ENCODE results near the gene NPR1.

DNA sequence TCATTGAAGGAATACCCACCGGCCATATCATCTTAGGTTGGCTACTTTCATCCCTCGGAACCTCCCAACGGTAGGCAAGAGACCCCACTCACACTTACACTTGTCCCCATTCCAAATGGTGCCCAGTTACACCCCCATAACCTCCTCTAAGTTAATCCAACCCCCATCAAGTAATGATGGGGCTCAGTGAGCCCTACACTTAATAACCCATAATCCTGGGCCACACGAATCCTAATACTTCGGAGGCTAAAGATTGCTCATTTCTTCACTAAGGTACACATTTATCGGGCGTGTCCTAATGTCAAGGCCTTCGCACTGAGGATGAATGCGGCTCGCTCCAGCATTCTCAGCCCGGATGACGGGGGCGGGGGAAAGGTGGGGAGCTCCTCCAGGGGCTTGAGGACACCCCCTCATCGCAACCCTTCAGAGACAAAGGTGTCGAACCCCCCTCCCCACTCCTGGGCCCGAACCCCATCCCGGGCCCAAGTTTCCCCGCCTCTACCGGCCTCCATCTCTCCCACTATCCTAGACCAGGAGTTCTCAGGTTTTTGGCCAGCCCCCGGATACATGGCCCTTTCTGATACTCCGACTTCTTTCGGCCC is 8.1 kb upstream of the NPR1 start:
- TF ChIP-seq, protein P1, sequence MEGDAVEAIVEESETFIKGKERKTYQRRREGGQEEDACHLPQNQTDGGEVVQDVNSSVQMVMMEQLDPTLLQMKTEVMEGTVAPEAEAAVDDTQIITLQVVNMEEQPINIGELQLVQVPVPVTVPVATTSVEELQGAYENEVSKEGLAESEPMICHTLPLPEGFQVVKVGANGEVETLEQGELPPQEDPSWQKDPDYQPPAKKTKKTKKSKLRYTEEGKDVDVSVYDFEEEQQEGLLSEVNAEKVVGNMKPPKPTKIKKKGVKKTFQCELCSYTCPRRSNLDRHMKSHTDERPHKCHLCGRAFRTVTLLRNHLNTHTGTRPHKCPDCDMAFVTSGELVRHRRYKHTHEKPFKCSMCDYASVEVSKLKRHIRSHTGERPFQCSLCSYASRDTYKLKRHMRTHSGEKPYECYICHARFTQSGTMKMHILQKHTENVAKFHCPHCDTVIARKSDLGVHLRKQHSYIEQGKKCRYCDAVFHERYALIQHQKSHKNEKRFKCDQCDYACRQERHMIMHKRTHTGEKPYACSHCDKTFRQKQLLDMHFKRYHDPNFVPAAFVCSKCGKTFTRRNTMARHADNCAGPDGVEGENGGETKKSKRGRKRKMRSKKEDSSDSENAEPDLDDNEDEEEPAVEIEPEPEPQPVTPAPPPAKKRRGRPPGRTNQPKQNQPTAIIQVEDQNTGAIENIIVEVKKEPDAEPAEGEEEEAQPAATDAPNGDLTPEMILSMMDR (conservative IDR thresholded peaks at IDR 0.05; ENCODE audit: low read depth in 2 of 2), result no peak
- no peak for TF ChIP-seq CREB1 (CRISPR knock-in tag; IDR thresholded peaks at IDR 0.05; ENCODE audit: low read depth)
- TF ChIP-seq EZH2 (IDR thresholded peaks at IDR 0.05; ENCODE audit: low read depth, unreplicated experiment), result no peak
- no peak for TF ChIP-seq EZH2phosphoT487 (IDR thresholded peaks at IDR 0.05; ENCODE audit: unreplicated experiment)
- no peak for TF ChIP-seq POLR2AphosphoS5 (IDR thresholded peaks at IDR 0.05; ENCODE audit: low read depth)
- TF ChIP-seq, protein P2, sequence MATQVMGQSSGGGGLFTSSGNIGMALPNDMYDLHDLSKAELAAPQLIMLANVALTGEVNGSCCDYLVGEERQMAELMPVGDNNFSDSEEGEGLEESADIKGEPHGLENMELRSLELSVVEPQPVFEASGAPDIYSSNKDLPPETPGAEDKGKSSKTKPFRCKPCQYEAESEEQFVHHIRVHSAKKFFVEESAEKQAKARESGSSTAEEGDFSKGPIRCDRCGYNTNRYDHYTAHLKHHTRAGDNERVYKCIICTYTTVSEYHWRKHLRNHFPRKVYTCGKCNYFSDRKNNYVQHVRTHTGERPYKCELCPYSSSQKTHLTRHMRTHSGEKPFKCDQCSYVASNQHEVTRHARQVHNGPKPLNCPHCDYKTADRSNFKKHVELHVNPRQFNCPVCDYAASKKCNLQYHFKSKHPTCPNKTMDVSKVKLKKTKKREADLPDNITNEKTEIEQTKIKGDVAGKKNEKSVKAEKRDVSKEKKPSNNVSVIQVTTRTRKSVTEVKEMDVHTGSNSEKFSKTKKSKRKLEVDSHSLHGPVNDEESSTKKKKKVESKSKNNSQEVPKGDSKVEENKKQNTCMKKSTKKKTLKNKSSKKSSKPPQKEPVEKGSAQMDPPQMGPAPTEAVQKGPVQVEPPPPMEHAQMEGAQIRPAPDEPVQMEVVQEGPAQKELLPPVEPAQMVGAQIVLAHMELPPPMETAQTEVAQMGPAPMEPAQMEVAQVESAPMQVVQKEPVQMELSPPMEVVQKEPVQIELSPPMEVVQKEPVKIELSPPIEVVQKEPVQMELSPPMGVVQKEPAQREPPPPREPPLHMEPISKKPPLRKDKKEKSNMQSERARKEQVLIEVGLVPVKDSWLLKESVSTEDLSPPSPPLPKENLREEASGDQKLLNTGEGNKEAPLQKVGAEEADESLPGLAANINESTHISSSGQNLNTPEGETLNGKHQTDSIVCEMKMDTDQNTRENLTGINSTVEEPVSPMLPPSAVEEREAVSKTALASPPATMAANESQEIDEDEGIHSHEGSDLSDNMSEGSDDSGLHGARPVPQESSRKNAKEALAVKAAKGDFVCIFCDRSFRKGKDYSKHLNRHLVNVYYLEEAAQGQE (IDR thresholded peaks at IDR 0.05; ENCODE audit: unreplicated experiment), result no peak
- TF ChIP-seq ZNF331 (CRISPR knock-in tag; IDR thresholded peaks at IDR 0.05; ENCODE audit: low read depth), result no peak
- no peak for TF ChIP-seq JUNB (IDR thresholded peaks at IDR 0.05; ENCODE audit: unreplicated experiment)
- no peak for TF ChIP-seq STAT1 (IDR thresholded peaks at IDR 0.05; ENCODE audit: unreplicated experiment)
- TF ChIP-seq, protein P3, sequence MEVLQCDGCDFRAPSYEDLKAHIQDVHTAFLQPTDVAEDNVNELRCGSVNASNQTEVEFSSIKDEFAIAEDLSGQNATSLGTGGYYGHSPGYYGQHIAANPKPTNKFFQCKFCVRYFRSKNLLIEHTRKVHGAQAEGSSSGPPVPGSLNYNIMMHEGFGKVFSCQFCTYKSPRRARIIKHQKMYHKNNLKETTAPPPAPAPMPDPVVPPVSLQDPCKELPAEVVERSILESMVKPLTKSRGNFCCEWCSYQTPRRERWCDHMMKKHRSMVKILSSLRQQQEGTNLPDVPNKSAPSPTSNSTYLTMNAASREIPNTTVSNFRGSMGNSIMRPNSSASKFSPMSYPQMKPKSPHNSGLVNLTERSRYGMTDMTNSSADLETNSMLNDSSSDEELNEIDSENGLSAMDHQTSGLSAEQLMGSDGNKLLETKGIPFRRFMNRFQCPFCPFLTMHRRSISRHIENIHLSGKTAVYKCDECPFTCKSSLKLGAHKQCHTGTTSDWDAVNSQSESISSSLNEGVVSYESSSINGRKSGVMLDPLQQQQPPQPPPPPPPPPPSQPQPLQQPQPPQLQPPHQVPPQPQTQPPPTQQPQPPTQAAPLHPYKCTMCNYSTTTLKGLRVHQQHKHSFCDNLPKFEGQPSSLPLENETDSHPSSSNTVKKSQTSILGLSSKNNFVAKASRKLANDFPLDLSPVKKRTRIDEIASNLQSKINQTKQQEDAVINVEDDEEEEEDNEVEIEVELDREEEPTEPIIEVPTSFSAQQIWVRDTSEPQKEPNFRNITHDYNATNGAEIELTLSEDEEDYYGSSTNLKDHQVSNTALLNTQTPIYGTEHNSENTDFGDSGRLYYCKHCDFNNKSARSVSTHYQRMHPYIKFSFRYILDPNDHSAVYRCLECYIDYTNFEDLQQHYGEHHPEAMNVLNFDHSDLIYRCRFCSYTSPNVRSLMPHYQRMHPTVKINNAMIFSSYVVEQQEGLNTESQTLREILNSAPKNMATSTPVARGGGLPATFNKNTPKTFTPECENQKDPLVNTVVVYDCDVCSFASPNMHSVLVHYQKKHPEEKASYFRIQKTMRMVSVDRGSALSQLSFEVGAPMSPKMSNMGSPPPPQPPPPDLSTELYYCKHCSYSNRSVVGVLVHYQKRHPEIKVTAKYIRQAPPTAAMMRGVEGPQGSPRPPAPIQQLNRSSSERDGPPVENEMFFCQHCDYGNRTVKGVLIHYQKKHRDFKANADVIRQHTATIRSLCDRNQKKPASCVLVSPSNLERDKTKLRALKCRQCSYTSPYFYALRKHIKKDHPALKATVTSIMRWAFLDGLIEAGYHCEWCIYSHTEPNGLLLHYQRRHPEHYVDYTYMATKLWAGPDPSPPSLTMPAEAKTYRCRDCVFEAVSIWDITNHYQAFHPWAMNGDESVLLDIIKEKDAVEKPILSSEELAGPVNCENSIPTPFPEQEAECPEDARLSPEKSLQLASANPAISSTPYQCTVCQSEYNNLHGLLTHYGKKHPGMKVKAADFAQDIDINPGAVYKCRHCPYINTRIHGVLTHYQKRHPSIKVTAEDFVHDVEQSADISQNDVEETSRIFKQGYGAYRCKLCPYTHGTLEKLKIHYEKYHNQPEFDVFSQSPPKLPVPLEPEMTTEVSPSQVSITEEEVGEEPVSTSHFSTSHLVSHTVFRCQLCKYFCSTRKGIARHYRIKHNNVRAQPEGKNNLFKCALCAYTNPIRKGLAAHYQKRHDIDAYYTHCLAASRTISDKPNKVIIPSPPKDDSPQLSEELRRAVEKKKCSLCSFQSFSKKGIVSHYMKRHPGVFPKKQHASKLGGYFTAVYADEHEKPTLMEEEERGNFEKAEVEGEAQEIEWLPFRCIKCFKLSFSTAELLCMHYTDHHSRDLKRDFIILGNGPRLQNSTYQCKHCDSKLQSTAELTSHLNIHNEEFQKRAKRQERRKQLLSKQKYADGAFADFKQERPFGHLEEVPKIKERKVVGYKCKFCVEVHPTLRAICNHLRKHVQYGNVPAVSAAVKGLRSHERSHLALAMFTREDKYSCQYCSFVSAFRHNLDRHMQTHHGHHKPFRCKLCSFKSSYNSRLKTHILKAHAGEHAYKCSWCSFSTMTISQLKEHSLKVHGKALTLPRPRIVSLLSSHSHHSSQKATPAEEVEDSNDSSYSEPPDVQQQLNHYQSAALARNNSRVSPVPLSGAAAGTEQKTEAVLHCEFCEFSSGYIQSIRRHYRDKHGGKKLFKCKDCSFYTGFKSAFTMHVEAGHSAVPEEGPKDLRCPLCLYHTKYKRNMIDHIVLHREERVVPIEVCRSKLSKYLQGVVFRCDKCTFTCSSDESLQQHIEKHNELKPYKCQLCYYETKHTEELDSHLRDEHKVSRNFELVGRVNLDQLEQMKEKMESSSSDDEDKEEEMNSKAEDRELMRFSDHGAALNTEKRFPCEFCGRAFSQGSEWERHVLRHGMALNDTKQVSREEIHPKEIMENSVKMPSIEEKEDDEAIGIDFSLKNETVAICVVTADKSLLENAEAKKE (CRISPR knock-in tag; IDR thresholded peaks at IDR 0.05), result no peak
- no peak for TF ChIP-seq ZNF114 (CRISPR knock-in tag; IDR thresholded peaks at IDR 0.05)

Data from GM23338 (cell line).